Ishikawa (cell line): ENCODE measurements around the gene BIRC3.

ENCODE experiments used
- CEBPB ChIP-seq: IDR thresholded peaks from 2 replicates; pipeline ENCODE4 v1.6.1; 2012
- CREB1 ChIP-seq: IDR thresholded peaks from 2 replicates; pipeline ENCODE4 v1.6.1; 2012; ENCODE audit warnings: low read depth
- EGR1 ChIP-seq: IDR thresholded peaks from 2 replicates; pipeline ENCODE4 v1.6.1; 2012
- EP300 ChIP-seq: IDR thresholded peaks from 2 replicates; pipeline ENCODE4 v1.6.1; 2012; ENCODE audit warnings: borderline replicate concordance
- FOXM1 ChIP-seq: IDR thresholded peaks from 2 replicates; pipeline ENCODE4 v1.6.1; 2012; ENCODE audit warnings: low read depth, borderline replicate concordance
- NFIC ChIP-seq: IDR thresholded peaks from 2 replicates; pipeline ENCODE4 v1.6.1; 2012
- RAD21 ChIP-seq: IDR thresholded peaks from 2 replicates; pipeline ENCODE4 v1.6.1; 2012; ENCODE audit warnings: low read depth
- TAF1 ChIP-seq: IDR thresholded peaks from 2 replicates; pipeline ENCODE4 v1.6.1; 2012; ENCODE audit warnings: low read depth, mild to moderate bottlenecking
- TCF12 ChIP-seq: IDR thresholded peaks from 2 replicates; pipeline ENCODE4 v1.6.1; 2012; ENCODE audit warnings: low read depth
- TEAD4 ChIP-seq: IDR thresholded peaks from 2 replicates; pipeline ENCODE4 v1.6.1; 2012
- USF1 ChIP-seq: IDR thresholded peaks from 2 replicates; pipeline ENCODE4 v1.6.1; 2012
- YY1 ChIP-seq: IDR thresholded peaks from 2 replicates; pipeline ENCODE4 v1.6.1; 2012; ENCODE audit warnings: low read depth
- ZBTB7A ChIP-seq: IDR thresholded peaks from 2 replicates; pipeline ENCODE4 v1.6.1; 2012; ENCODE audit warnings: low read depth
- TF ChIP-seq, protein P1 (sequence below): IDR thresholded peaks from 2 replicates; pipeline ENCODE4 v1.6.1; 2012
- TF ChIP-seq, protein P2 (sequence below): IDR thresholded peaks from 2 replicates; pipeline ENCODE4 v1.6.1; 2012; ENCODE audit warnings: low read depth, mild to moderate bottlenecking

The BIRC3 gene

GRCh38 chr11:102341844-102342318 is 24.6 kb downstream of the BIRC3 start:
- no peak for TF ChIP-seq TCF12
- no peak for TF ChIP-seq YY1
- no peak for TF ChIP-seq ZBTB7A
- peak; percentile 82 for TF ChIP-seq RAD21
- no peak for TF ChIP-seq FOXM1

GRCh38 chr11:102343809-102344208 is 26.5 kb downstream of the BIRC3 start:
- no peak for TF ChIP-seq TCF12
- no peak for TF ChIP-seq TEAD4
- TF ChIP-seq TAF1, result no peak
- TF ChIP-seq EGR1, result no peak
- TF ChIP-seq RAD21, result no peak
- TF ChIP-seq USF1, result no peak

DNA sequence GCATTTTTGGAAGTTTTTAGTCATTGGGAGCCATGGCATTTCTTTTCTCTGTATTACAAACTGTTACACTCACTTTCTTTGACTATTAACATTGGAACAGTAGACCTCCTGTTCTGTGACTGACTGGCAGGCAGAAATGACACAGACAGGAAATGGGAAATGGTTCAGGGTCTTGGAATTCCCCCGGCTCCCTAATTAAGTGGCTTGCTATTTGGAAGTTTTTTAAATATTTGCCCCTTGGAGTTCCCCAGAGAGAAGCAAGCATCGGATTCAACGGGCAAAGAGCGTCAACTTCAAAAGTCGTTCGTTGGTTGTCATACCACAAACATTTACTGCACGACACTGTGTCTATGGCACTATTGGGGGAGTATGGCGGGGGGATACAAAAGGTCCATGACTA is 28.6 kb downstream of the BIRC3 start:
- TF ChIP-seq RAD21, result no peak
- TF ChIP-seq EGR1, result no peak
- no peak for TF ChIP-seq TEAD4
- no peak for TF ChIP-seq CREB1
- no peak for TF ChIP-seq NFIC
- TF ChIP-seq, protein P1, sequence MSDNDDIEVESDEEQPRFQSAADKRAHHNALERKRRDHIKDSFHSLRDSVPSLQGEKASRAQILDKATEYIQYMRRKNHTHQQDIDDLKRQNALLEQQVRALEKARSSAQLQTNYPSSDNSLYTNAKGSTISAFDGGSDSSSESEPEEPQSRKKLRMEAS, result no peak
- TF ChIP-seq ZBTB7A, result no peak
- TF ChIP-seq USF1, result no peak

DNA sequence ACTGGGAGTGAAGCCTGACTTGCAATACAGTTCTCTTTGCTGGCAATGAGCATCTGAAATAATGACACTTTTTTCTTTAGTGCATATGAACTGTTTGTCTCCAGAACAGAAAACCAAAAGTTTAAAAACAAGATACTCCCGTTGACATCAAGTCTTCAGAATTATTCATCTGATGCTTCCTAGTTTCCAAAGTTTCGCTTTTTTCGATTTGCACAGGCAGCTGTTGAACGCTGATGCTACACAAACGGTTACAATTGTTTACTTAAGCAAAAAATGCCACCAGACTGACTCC is 29.1 kb downstream of the BIRC3 start:
- TF ChIP-seq USF1, result no peak
- TF ChIP-seq EGR1, result no peak
- TF ChIP-seq ZBTB7A, result no peak
- TF ChIP-seq, protein P1, result no peak
- TF ChIP-seq TEAD4, result no peak
- TF ChIP-seq TCF12, result no peak
- TF ChIP-seq TAF1, result no peak
- TF ChIP-seq FOXM1, result no peak
- TF ChIP-seq CEBPB, result no peak
- no peak for TF ChIP-seq NFIC
- TF ChIP-seq, protein P2, sequence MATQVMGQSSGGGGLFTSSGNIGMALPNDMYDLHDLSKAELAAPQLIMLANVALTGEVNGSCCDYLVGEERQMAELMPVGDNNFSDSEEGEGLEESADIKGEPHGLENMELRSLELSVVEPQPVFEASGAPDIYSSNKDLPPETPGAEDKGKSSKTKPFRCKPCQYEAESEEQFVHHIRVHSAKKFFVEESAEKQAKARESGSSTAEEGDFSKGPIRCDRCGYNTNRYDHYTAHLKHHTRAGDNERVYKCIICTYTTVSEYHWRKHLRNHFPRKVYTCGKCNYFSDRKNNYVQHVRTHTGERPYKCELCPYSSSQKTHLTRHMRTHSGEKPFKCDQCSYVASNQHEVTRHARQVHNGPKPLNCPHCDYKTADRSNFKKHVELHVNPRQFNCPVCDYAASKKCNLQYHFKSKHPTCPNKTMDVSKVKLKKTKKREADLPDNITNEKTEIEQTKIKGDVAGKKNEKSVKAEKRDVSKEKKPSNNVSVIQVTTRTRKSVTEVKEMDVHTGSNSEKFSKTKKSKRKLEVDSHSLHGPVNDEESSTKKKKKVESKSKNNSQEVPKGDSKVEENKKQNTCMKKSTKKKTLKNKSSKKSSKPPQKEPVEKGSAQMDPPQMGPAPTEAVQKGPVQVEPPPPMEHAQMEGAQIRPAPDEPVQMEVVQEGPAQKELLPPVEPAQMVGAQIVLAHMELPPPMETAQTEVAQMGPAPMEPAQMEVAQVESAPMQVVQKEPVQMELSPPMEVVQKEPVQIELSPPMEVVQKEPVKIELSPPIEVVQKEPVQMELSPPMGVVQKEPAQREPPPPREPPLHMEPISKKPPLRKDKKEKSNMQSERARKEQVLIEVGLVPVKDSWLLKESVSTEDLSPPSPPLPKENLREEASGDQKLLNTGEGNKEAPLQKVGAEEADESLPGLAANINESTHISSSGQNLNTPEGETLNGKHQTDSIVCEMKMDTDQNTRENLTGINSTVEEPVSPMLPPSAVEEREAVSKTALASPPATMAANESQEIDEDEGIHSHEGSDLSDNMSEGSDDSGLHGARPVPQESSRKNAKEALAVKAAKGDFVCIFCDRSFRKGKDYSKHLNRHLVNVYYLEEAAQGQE, result no peak
- TF ChIP-seq RAD21, result no peak
- TF ChIP-seq EP300, result no peak
- TF ChIP-seq CREB1, result no peak
- TF ChIP-seq YY1, result no peak

GRCh38 chr11:102346748-102347461 is 29.6 kb downstream of the BIRC3 start, which contains the start of gene BIRC2:
Gene BIRC2, plus strand, starts transcription at chr11:102347214. Its CDS starts 2,641 bp downstream, at chr11:102349855.
- TF ChIP-seq, protein P1, result peak; percentile 48
- TF ChIP-seq FOXM1, result no peak
- TF ChIP-seq RAD21, result no peak
- TF ChIP-seq, protein P2, result no peak
- TF ChIP-seq CREB1, result peak; percentile 89
- peak; percentile 63; the same call in 1 of the 2 replicates for TF ChIP-seq ZBTB7A
- peak; percentile 62; the same call in 1 of the 2 replicates for TF ChIP-seq TCF12
- TF ChIP-seq USF1, result peak; percentile 46; the same call in 1 of the 2 replicates
- TF ChIP-seq EGR1, result no peak
- no peak; the same call in 1 of the 2 replicates for TF ChIP-seq YY1
- no peak for TF ChIP-seq NFIC
- no peak for TF ChIP-seq CEBPB
- peak; percentile 69 for TF ChIP-seq TAF1
- TF ChIP-seq EP300, result no peak
- TF ChIP-seq TEAD4, result no peak
